Kidney (tissue), 14 donors: ENCODE results near the gene CUEDC1. TPM values are rescaled to one million over a fixed set of nuclear protein-coding genes. Genes with fewer than 3 reads are reported as not detected.
"Not testable (repeated sequence)": the region's sequence is repeated elsewhere in the genome, so short reads cannot be mapped to it uniquely, and the experiment has no call there.

Source experiments
- DNase-seq, 5 donors: peaks; one replicate each; pipeline ENCODE4 v3.0.0-alpha.2; 2013 to 2020
- FAIRE-seq: peaks from 2 replicates; lab custom pipeline; 2012; peaks lifted over from hg19 to GRCh38; lab: Jason Lieb, UNC
- H3K27ac ChIP-seq, 2 donors: one replicate each; pipeline ENCODE4 v1.7.0; 2013; ENCODE audit warnings: low read depth in 2 of 2, low read length in 2 of 2, inconsistent platforms in 1 of 2
- H3K27me3 ChIP-seq: one replicate; pipeline ENCODE4 v1.7.1; 2013; ENCODE audit warnings: low read length, inconsistent platforms; ENCODE audit not compliant: control insufficient read depth, insufficient read depth
- H3K36me3 ChIP-seq, 3 donors: one replicate each; pipeline versions ENCODE4 v1.7.0 to v1.7.1; 2013; ENCODE audit warnings: low read length in 3 of 3, control low read depth in 1 of 3, inconsistent platforms in 1 of 3; ENCODE audit not compliant: insufficient read depth in 3 of 3, control insufficient read depth in 2 of 3
- H3K4me1 ChIP-seq, 3 donors: one replicate each; pipeline versions ENCODE4 v1.7.0 to v1.7.1; 2013; ENCODE audit warnings: low read length in 3 of 3, inconsistent platforms in 1 of 3, low read depth in 1 of 3; ENCODE audit not compliant: control insufficient read depth in 2 of 3, insufficient read depth in 2 of 3
- H3K4me3 ChIP-seq, 3 donors: one replicate each; pipeline versions ENCODE4 v1.7.0 to v1.8.1; 2013; ENCODE audit warnings: low read length in 3 of 3, control low read depth in 1 of 3, inconsistent platforms in 1 of 3
- H3K9ac ChIP-seq, 3 donors: one replicate each; pipeline versions ENCODE4 v1.7.0 to v1.7.1; 2013; ENCODE audit warnings: low read length in 3 of 3, control low read depth in 1 of 3, inconsistent platforms in 1 of 3
- H3K9me3 ChIP-seq, 3 donors: one replicate each; pipeline versions ENCODE4 v1.7.0 to v1.7.1; 2013; ENCODE audit warnings: low read length in 3 of 3, control low read depth in 1 of 3, inconsistent platforms in 1 of 3; ENCODE audit not compliant: control insufficient read depth in 2 of 3, insufficient read depth in 1 of 3
- CTCF ChIP-seq: IDR thresholded peaks from 3 replicates; pipeline ENCODE4 v1.5.1; 2012; ENCODE audit warnings: mild to moderate bottlenecking, moderate library complexity, borderline replicate concordance; ENCODE audit not compliant: insufficient read depth; ENCODE audit errors: extremely low read depth
- intact Hi-C: fragments of 100-400 bp; cut with DNase I; formaldehyde crosslinking; loops from one replicate; pipeline ENCODE4 v1.11.1; 2022
- polyA plus RNA-seq: library from polyadenylated mRNA; stranded (reverse); fragments of 350-450 nt; fragmentation: Illumina TruSeq; extraction: RNeasy Lipid Tissue Mini Kit (QIAGEN cat#74804); gene quantifications from one replicate; pipeline ENCODE4 v1.2.3, GENCODE V29; 2014; ENCODE audit warnings: low read depth, low replicate concordance; ENCODE audit not compliant: insufficient read depth
- total RNA-seq: library from RNA; stranded (reverse); fragmentation: NEBNext Ultra II Directional; extraction: Animal tissue kit (Norgen Biotek cat#: 25700); gene quantifications from one replicate; pipeline ENCODE4 v1.2.1, GENCODE V29; 2021
- donor health status: control.
- donor health status: control.
- donor health status: control.
- donor health status: control.
- donor health status: control.
- donor health status: DM: yes; HTN: yes; CAD: no.
- donor health status: Normal renal cell carcinoma (clear cell type).

The CUEDC1 gene
- total and polyA plus RNA-seq, 2 donors from 2014 or later = 33.0 to 52.3 TPM

GRCh38 chr17:57962279-57963148, 7.3 kb upstream of the CUEDC1 start:
- Histone ChIP-seq H3K36me3 (no peaks in the 10 kb centered on the region), H3K4me1 (no peaks in the 10 kb centered on the region), H3K4me3 (no peak overlapping the region), H3K27me3 (no peaks in the 10 kb centered on the region), H3K9me3 (no peaks in the 10 kb centered on the region), H3K27ac (no peak overlapping the region), H3K9ac (no peak overlapping the region)
- FAIRE-seq (no peak), DNase-seq (no peak)
- no peak for TF ChIP-seq CTCF
- intact Hi-C loops = no loop called here

DNA sequence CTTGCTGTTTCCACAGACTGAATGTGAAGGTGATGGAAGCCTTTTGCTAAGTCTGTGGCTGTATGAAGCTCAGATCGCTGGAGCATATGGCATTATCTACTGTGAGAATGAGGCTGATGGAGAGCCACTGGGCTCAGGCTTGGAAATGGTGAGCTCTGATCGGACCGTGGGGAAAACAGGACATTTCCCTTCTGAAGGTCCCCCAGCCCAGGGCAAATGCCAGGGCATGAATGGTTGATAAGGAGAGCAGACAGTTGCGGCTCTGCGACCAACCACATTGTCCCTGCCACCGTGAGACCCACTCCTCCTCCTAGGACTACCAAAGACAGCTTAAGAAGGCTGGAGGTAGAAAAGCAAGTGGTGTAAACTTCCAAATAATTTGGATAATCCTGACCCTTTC, 4.7 kb upstream of the CUEDC1 start:
- Histone ChIP-seq H3K27ac (no peak overlapping the region), H3K27me3 (no peaks in the 10 kb centered on the region), H3K36me3 (no peaks in the 10 kb centered on the region), H3K4me1 (peaks cover 0 to 9% (median 0%) of the 10 kb centered on the region in 3 donors), H3K4me3 (no peak overlapping the region), H3K9me3 (no peaks in the 10 kb centered on the region), H3K9ac (no peak overlapping the region)
- intact Hi-C loops = no loop called here
- DNase-seq (peak in 1 of 5 donors; percentile 16), FAIRE-seq (no peak)
- TF ChIP-seq CTCF = no peak

DNA sequence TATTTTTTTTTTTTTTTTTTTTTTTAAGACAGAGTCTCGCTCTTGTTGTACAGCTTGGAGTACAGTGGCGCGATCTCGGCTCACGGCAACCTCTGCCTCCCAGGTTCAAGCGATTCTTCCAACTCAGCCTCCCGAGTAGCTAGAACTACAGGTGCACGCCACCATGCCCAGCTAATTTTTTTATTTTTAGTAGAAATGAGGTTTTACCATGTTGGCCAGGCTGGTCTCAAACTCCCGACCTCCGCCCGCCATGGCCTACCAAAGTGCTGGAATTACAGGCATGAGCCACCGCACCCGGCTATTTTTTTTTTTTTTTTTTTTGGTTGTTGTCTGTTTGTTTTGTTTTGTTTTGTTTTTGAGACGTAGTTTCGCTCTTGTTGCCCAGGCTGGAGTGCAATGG, 3.2 kb upstream of the CUEDC1 start:
- H3K9me3 ChIP-seq, H3K27ac ChIP-seq, H3K9ac ChIP-seq, H3K27me3 ChIP-seq, FAIRE-seq, H3K4me3 ChIP-seq, H3K36me3 ChIP-seq, intact Hi-C loops: not testable (repeated sequence)
- H3K4me1 ChIP-seq = peaks cover 0 to 16% (median 8%) of the 10 kb centered on the region in 3 donors
- peak in 1 of 5 donors; percentile 27 for DNase-seq

- Histone ChIP-seq H3K9me3 (no peaks in the 10 kb centered on the region), H3K4me3 (no peak overlapping the region), H3K27ac (no peak overlapping the region), H3K27me3 (no peaks in the 10 kb centered on the region), H3K4me1 (peaks cover 0 to 21% (median 10%) of the 10 kb centered on the region in 3 donors), H3K9ac (no peak overlapping the region), H3K36me3 (no peaks in the 10 kb centered on the region)
- intact Hi-C loops = no loop called here
- TF ChIP-seq CTCF = no peak
- DNase-seq = peak in 1 of 5 donors; percentile 22
- FAIRE-seq = no peak
Observed at GRCh38 chr17:57957886-57958285, 2.7 kb upstream of the CUEDC1 start.
